Activated T-cell treated with anti-CD3 and anti-CD28 coated beads, Interleukin-2, amount 50 U/mL, for 24 hours (primary cell): ENCODE results near the gene QRICH2.
"Not testable (repeated sequence)": the region's sequence is repeated elsewhere in the genome, so short reads cannot be mapped to it uniquely, and the experiment has no call there.

Source experiments
- DNase-seq: peaks from one replicate; pipeline ENCODE4 v3.0.0-alpha.2; 2020
- H3K27ac Mint-ChIP-seq: 2 replicates; pipeline ENCODE4 v1.8.0; 2020; ENCODE audit warnings: mild to moderate bottlenecking, mixed read lengths
- H3K27me3 Mint-ChIP-seq: 2 replicates; pipeline ENCODE4 v1.8.0; 2020; ENCODE audit warnings: mixed read lengths
- H3K36me3 Mint-ChIP-seq: 2 replicates; pipeline ENCODE4 v1.8.0; 2020; ENCODE audit warnings: low read depth, mixed read lengths
- H3K4me1 Mint-ChIP-seq: 2 replicates; pipeline ENCODE4 v1.8.0; 2020; ENCODE audit warnings: low read depth, mixed read lengths
- H3K4me3 Mint-ChIP-seq: 2 replicates; pipeline ENCODE4 v1.8.0; 2020; ENCODE audit warnings: mild to moderate bottlenecking, moderate library complexity, mixed read lengths
- H3K9me3 Mint-ChIP-seq: 2 replicates; pipeline ENCODE4 v1.8.0; 2020; ENCODE audit warnings: mixed read lengths

The QRICH2 gene

DNA sequence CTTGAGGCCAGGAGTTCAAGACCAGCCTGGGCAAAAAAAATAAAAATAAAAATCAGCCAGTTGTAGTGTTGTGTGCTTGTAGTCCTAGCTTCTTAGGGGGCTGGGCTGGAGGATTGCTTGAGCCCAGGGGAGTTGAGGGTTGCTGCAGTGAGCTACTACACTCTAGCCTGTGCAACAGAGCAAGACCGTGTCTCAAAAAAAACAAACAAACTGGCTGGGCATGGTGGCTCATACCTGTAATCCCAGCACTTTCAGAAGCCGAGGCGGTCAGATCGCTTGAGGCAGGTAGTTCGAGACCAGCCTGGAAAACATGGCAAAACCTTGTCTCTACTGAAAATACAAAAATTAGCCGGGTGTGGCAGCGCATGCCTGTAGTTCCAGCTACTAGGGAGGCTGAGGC, 47.9 kb downstream of the QRICH2 start:
- H3K27me3 Mint-ChIP-seq = no peaks in the 10 kb centered on the region
- H3K4me1 Mint-ChIP-seq = peaks cover 56% of the 10 kb centered on the region
- no peak overlapping the region for H3K27ac Mint-ChIP-seq

DNA sequence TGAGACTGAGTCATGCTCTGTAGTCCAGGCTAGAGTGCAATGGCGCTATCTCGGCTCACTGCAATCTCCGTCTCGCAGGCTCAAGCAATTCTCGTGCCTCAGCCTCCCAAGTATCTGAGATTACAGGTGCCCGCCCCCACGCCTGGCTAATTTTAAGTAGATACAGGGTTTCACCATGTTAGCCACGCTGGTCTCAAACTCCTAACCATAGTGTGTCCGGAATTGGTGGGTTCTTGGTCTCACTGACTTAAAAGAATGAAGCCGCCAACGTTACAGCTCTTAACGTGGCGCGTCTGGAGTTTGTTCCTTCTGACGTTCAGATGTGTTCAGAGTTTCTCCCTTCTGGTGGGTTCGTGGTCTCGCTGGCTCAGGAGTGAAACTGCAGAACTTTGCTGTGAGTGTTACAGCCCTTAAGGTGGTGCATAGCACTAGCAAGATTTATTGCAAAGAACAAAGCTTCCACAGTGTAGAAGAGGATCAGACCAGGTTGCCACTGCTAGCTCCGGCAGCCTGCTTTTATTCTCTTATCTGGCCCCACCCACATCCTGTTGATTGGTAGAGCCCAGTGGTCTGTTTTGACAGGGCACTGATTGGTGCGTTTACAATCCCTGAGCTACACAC, 51.5 kb downstream of the QRICH2 start:
- Mint-ChIP-seq H3K4me3 (peak overlapping the region; percentile 71), H3K4me1 (peaks cover 49% of the 10 kb centered on the region), H3K27ac (peak overlapping the region; percentile 95)
- H3K9me3 Mint-ChIP-seq, H3K36me3 Mint-ChIP-seq, H3K27me3 Mint-ChIP-seq: not testable (repeated sequence)
- peak; percentile 60 for DNase-seq

More for the DNA sequence above, 47.9 kb downstream of the QRICH2 start:
- no peak for DNase-seq
- Mint-ChIP-seq H3K36me3 (peaks cover 1% of the 10 kb centered on the region), H3K4me3 (no peak overlapping the region), H3K9me3 (peaks cover 3% of the 10 kb centered on the region)

DNA sequence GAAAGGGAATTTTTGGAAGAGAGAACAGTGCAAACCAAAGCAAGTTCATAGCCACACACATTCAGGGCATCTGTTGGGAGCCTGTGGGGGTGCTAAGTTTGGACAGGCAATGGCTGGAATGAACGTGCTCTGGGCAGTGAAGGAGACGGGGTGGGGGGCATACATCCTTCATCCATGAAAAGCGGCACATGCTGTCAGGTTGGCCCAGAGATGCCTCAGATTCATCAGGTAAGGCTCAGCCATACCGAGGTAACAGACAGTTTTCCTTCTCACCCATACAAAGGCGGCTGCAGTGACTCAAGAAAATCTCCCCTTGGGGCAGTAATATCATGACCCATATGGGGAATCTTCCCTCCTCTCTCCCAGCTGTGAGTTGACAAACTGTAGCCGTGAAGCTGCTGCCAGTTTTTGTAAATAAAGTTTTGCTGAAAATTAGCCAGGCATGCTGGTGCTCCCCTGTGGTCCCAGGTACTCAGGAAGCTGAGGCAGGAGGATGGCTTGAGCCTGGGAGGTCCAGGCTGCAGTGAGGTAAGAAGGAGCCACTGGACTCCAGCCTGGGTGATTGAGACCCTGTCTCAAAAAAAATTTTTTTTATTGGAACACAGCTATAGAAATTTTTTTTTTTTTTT, 52.2 kb downstream of the QRICH2 start:
- peaks cover 1% of the 10 kb centered on the region for H3K36me3 Mint-ChIP-seq

DNA sequence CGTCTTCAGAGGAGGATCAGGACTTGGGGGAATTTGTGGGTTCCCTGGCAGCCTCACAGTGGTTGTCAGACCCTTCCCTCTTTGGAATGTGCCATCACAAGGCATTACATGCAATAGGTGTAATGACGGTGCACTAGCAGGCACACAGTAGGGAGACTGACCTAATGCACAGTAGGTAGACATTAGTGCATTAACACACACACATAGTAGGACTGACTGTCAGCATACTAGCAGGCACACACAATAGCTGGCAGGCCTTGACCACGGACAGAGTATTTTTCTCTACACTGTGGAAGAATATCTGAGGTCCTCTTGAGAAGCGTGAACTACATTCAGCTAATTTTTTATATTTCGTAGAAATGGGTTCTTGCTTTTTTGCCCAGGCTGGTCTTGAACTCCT, 53.8 kb downstream of the QRICH2 start:
- Mint-ChIP-seq H3K27ac (peak overlapping the region; percentile 2), H3K27me3 (no peaks in the 10 kb centered on the region), H3K9me3 (peaks cover 3% of the 10 kb centered on the region), H3K4me3 (no peak overlapping the region), H3K4me1 (peaks cover 47% of the 10 kb centered on the region), H3K36me3 (peaks cover 1% of the 10 kb centered on the region)
- DNase-seq = peak; percentile 18

More for the DNA sequence above, 52.2 kb downstream of the QRICH2 start:
- no peaks in the 10 kb centered on the region for H3K27me3 Mint-ChIP-seq
- H3K9me3 Mint-ChIP-seq = peaks cover 3% of the 10 kb centered on the region
- H3K4me3 Mint-ChIP-seq = peak overlapping the region; percentile 71
- no peak for DNase-seq
- H3K27ac Mint-ChIP-seq = peak overlapping the region; percentile 95
- peaks cover 49% of the 10 kb centered on the region for H3K4me1 Mint-ChIP-seq

DNA sequence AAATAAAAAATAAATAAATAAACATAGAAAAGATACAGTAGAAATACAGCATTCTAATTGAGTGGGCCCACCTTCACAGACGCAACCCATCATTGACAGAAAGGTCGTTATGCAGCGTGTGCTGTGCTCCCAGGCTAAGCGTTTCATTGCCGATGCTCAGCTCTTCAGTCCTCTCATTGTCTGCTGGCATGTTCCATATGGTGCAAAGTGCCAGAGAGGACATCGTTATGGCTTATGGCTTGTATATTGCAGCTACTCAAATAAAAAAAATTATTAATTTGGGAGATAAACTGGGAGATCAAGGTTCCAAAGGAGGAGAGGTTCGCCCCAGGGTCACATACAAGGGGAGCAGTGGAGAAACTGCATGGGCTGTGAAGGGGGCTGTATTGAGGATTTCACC, 54.2 kb downstream of the QRICH2 start:
- Mint-ChIP-seq H3K27ac (no peak overlapping the region), H3K9me3 (peaks cover 3% of the 10 kb centered on the region), H3K4me3 (no peak overlapping the region), H3K27me3 (no peaks in the 10 kb centered on the region), H3K4me1 (peaks cover 47% of the 10 kb centered on the region), H3K36me3 (peaks cover 1% of the 10 kb centered on the region)
- peak; percentile 5 for DNase-seq

DNA sequence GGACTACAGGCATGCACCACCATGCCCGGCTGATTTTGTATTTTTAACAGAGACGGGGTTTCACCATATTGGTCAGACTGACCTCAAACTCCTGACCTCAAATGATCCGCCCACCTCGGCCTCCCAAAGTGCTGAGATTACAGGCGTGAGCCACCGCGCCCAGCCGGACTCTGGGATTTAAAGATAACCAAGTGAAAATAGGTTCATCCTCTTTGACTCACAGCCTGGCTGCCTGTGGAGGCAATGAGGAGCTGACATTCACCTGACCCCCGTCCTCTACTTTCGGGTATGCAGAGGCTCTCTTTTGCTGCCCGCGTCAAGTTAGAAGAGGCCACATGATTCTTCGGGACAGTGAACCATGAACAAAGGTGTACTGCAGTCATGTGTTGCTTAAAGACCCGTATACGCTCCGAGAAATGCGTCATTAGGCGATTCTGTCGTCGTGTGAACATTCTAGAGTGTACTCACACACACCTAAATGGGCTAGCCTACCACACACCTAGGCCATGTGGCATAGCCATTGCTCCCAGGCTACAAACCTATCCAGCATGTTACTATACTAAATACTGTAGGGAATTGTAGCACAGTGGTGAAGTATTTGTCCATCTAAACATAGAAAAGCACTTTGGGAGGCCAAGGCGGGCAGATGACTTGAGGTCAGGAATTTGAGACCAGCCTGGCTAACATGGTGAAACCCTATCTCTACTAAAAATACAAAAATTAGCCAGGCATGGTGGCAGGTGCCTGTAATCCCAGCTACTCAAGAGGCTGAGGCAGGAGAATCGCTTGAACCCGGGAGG, 54.9 kb downstream of the QRICH2 start:
- Mint-ChIP-seq H3K4me3 (peak overlapping the region; percentile 43), H3K4me1 (peaks cover 50% of the 10 kb centered on the region), H3K27ac (peak overlapping the region; percentile 86)
- not testable (repeated sequence) for H3K36me3 Mint-ChIP-seq, H3K9me3 Mint-ChIP-seq, H3K27me3 Mint-ChIP-seq
- DNase-seq = peak; percentile 29

DNA sequence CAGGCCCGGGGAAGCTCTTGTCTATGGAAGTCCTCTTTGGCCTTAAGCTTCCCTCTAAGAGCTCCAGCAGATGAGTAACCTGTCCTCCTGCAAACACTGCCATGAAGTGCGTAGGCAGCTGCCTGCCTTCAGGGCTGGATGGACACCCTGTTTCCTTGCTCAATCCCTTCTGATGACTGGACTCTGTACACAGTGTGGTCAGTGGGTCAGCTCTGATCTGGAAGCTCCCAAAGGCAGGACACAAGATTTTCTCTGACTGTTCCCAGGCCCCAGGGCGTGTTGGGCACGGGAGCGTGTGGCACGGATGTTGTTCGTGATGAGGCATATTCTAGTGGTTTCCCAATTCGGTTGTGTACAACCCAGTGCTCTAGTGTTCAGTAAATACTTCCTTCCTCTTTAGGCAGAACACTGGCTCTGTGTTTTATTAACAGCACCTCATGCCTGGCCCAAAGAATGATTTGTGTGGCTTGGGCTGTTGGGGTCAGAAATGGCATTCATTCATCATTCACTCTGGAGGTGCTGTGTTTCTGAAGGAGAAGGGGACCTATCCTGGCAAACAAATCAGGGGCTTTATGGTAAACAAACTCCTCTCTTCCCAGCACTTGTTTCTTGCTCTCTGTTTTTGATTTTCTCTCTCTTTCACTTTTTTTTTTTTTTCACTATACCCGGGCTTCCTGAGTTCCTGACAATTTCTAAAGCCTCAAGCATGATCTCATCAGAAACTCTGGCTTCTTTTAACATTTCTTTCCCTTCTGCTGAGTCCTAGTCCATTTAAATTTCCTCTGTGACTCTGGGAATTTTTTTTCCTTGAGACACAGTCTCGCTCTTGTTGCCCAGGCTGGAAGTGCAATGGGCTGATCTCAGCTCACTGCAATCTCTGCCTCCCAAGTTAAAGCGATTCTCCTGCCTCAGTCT, 55.8 kb downstream of the QRICH2 start:
- Mint-ChIP-seq H3K4me1 (peaks cover 58% of the 10 kb centered on the region), H3K4me3 (peak overlapping the region; percentile 43), H3K27ac (peak overlapping the region; percentile 86), H3K27me3 (no peaks in the 10 kb centered on the region), H3K36me3 (peaks cover 1% of the 10 kb centered on the region), H3K9me3 (peaks cover 3% of the 10 kb centered on the region)
- DNase-seq = peak; percentile 67

DNA sequence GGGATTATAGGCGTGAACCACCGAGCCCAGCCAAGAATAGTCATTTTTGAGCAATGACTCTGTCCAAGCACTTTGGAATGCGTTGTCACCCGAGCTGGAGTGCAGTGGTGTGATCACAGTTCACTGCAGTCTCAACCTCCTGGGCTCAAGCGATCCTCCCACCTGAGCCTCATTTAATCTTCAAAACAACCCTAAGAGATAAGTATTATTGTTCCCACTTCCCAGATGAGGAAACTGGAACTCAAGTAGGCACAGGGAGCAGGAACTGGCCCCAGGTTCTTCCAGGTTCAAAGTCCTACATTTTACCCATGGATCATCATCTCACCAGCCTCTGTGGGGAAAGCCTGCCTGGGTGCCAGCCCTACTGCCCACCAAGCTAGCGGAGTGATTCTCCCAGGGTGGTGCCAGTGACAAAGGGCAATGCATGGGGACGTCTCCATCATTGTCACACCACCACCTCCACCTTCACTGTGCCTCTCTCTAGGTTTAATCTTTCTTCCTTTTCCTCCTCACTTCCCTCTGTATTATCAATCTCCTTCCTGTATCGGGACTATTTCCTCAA, 56.5 kb downstream of the QRICH2 start:
- DNase-seq = peak; percentile 29
- H3K36me3 Mint-ChIP-seq = no peaks in the 10 kb centered on the region
- peaks cover 59% of the 10 kb centered on the region for H3K4me1 Mint-ChIP-seq
- peak overlapping the region; percentile 86 for H3K27ac Mint-ChIP-seq
- H3K4me3 Mint-ChIP-seq = peak overlapping the region; percentile 43
- no peaks in the 10 kb centered on the region for H3K9me3 Mint-ChIP-seq
- no peaks in the 10 kb centered on the region for H3K27me3 Mint-ChIP-seq

DNA sequence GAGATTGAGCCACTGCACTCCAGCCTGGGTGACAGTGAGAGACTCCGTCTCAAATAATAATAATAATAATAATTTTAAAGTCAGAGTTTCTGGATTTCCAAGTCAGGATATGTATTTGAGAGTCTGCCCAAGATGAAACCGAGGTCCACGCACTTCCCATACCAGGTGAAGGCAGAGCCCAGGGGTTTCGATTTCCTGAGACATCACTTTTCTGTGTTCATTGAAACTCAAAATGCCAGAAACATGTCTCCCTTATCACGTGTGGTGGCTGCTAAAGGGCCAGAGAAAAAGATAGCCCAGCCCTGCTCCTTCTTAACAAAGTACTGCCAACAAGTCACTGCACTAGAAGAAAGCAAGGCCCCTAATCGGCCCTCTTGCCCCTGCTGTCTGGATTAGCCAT, 57.9 kb downstream of the QRICH2 start:
- no peaks in the 10 kb centered on the region for H3K36me3 Mint-ChIP-seq
- H3K4me1 Mint-ChIP-seq = peaks cover 55% of the 10 kb centered on the region
- H3K27ac Mint-ChIP-seq = no peak overlapping the region

DNA sequence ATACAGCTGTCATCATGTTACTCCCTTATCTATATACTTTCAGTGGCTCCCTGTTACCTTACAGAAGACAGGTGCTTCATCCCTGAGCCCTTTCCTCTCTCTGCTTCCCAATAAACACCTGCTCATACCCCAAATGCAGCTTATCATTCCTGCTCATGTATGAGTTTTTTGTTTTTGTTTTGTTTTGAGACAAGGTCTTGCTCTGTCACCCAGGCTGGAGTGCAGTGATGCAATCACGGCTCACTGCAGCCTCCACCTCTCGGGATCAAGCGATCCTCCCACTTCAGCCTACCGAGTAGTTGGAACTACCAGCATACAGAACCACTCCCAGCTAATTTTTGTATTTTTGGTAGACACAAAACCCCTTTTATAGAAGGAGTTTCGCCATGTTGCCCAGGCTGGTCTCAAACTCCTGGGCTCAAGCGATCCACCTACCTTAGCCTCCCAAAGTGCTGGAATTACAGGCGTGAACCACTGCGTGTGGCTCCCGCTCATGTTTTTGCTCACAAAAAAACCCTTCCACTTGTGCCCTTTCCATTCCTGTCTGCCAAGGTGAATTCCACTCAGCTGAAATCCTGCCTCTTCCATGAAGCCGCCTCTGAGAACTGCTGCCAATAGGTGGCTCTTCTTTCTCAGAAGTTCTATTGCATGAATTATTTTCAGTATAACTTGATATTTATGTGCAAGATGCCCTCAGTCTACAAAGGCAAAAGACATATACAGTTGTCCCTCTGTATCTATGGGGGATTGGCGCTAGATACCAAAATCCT, 59.9 kb downstream of the QRICH2 start:
- Mint-ChIP-seq H3K4me3 (no peak overlapping the region), H3K27me3 (no peaks in the 10 kb centered on the region), H3K4me1 (peaks cover 67% of the 10 kb centered on the region), H3K9me3 (no peaks in the 10 kb centered on the region), H3K27ac (peak overlapping the region; percentile 30), H3K36me3 (no peaks in the 10 kb centered on the region)
- peak; percentile 26 for DNase-seq

More for the DNA sequence above, 57.9 kb downstream of the QRICH2 start:
- Mint-ChIP-seq H3K27me3 (no peaks in the 10 kb centered on the region), H3K4me3 (no peak overlapping the region), H3K9me3 (no peaks in the 10 kb centered on the region)
- peak; percentile 16 for DNase-seq

DNA sequence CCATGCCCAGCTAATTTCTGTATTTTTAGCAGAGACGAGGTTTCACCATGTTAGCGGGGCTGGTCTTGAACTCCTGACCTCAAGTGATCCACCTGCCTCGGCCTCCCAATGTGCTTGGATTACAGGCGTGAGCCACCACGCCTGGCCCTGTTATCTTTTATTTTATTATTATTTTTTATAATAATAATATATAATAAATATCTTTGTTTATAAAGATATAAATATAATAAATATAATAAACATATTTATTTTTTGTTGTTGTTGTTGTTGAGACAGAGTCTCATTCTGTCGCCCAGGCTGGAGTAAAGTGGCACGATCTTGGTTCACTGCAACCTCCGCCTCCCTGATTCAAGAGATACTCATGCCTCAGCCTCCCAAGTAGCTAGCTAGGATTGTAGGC, 60.8 kb downstream of the QRICH2 start:
- Mint-ChIP-seq H3K27ac (peak overlapping the region; percentile 86), H3K4me3 (no peak overlapping the region), H3K9me3 (no peaks in the 10 kb centered on the region), H3K36me3 (no peaks in the 10 kb centered on the region), H3K27me3 (no peaks in the 10 kb centered on the region), H3K4me1 (peaks cover 63% of the 10 kb centered on the region)
- DNase-seq = peak; percentile 16

DNA sequence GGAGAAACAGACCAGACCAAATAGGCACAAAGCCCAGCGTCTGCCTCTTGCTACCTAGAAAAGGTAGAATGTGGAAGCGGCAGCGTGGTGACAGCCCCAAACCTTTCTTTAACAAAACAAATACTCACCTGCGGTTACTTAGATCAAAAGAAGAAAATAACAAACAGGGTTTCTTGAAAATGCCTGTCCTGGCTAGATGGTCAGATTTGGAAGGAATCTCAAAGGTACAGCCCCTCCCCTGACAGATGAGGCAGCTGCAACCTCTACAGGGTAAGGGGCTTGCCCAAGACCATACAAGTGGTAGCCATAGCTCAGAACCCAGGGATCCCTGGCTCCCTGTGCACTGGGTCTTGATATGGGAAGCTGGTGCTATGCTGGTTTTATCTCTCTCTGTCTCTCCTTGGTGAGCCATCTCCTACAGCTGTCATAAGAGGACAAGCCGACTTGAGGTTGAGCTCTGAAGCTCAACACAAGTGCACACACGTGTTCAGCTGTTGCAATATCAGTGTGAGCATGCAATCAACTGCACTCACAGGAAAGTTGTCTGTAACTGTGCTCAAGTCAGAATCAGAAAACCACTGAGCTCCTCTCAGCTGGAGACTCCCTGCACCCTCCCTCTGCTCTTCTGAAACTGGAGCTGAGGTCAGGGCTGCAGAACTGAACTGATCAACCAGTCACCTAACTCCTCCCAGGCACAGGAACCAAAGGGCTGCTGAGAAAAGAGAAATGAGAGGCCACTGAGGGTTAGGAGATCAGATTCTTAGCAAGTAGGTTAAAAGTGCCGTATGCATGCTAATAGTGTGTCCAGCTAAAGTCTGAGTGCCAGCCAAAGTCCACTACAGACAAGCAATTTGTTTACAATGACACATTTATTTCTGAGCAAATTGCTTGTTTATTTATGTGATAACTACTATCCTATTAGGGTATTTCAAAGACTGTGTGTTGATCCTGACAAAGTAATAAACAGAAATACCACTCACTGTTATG, 61.7 kb downstream of the QRICH2 start:
- Mint-ChIP-seq H3K36me3 (no peaks in the 10 kb centered on the region), H3K27ac (peak overlapping the region; percentile 86), H3K9me3 (no peaks in the 10 kb centered on the region), H3K4me1 (peaks cover 60% of the 10 kb centered on the region), H3K4me3 (peak overlapping the region; percentile 51), H3K27me3 (no peaks in the 10 kb centered on the region)
- peak; percentile 64 for DNase-seq
